Activated naive CD4-positive, alpha-beta T cell treated with anti-CD3 and anti-CD28 coated beads, Interleukin-2, amount 50 U/mL, for 72 hours (primary cell): ENCODE measurements around the gene CLN3. TPM values are rescaled to one million over a fixed set of nuclear protein-coding genes. Genes with fewer than 3 reads are reported as not detected.
"Not testable (repeated sequence)": the region's sequence is repeated elsewhere in the genome, so short reads cannot be mapped to it uniquely, and the experiment has no call there.

ENCODE experiments used
- ATAC-seq, 2 donors: fragments of 150-1000 bp; cut with Tn5 transposase; 2 replicates each; pipeline ENCODE4 v1.10.0; 2021; ENCODE audit warnings: mild to moderate bottlenecking in 2 of 2, moderate library complexity in 2 of 2
- DNase-seq, 2 donors: peaks; one replicate each; pipeline ENCODE4 v3.0.0; 2021 to 2022; ENCODE audit warnings: low spot score in 2 of 2
- H3K27ac Mint-ChIP-seq, 2 donors: one replicate each; pipeline ENCODE4 v1.8.0; 2022; ENCODE audit warnings: mild to moderate bottlenecking in 2 of 2, mixed read lengths in 2 of 2
- H3K36me3 Mint-ChIP-seq, 2 donors: one replicate each; pipeline ENCODE4 v1.8.0; 2022; ENCODE audit warnings: mixed read lengths in 2 of 2
- H3K9me3 Mint-ChIP-seq, 2 donors: one replicate each; pipeline ENCODE4 v1.8.0; 2022; ENCODE audit warnings: mixed read lengths in 2 of 2
- total RNA-seq, 2 donors: library from RNA; stranded (reverse); gene quantifications; one replicate each; pipeline ENCODE4 v1.2.3, GENCODE V29; 2022

CLN3 gene
- total RNA-seq, 2 donors from 2014 or later, result 19.3 to 25.8 TPM

- no peaks in the 10 kb centered on the region for H3K36me3 Mint-ChIP-seq
- ATAC-seq (no peak), DNase-seq (no peak)
- H3K9me3 Mint-ChIP-seq, result no peaks in the 10 kb centered on the region
- no peak overlapping the region for H3K27ac Mint-ChIP-seq
Observed at GRCh38 chr16:28499854-28500253, 8.0 kb upstream of the CLN3 start.

GRCh38 chr16:28498666-28499381 lies 7.0 kb upstream of the CLN3 start:
- Mint-ChIP-seq H3K9me3 (no peaks in the 10 kb centered on the region), H3K36me3 (no peaks in the 10 kb centered on the region), H3K27ac (no peak overlapping the region)
- no peak for ATAC-seq
- no peak for DNase-seq

GRCh38 chr16:28497861-28498599 lies 6.2 kb upstream of the CLN3 start:
- DNase-seq, result no peak
- H3K36me3 Mint-ChIP-seq, result no peaks in the 10 kb centered on the region
- H3K27ac Mint-ChIP-seq, result no peak overlapping the region
- ATAC-seq, result no peak
- H3K9me3 Mint-ChIP-seq, result no peaks in the 10 kb centered on the region

GRCh38 chr16:28497386-28497785 lies 5.5 kb upstream of the CLN3 start:
- Mint-ChIP-seq H3K9me3 (no peaks in the 10 kb centered on the region), H3K27ac (peak overlapping the region in 1 of 2 donors; percentile 23), H3K36me3 (no peaks in the 10 kb centered on the region)
- DNase-seq (no peak), ATAC-seq (no peak)

- ATAC-seq, result no peak
- Mint-ChIP-seq H3K36me3 (peaks cover 0 to 2% of the 10 kb centered on the region in 2 donors), H3K27ac (no peak overlapping the region)
Observed at GRCh38 chr16:28496844-28497243, 5.0 kb upstream of the CLN3 start.

GRCh38 chr16:28495795-28496749 lies 4.2 kb upstream of the CLN3 start:
- no peak for DNase-seq
- ATAC-seq, result no peak
- Mint-ChIP-seq H3K36me3 (peaks cover 0 to 10% of the 10 kb centered on the region in 2 donors), H3K9me3 (no peaks in the 10 kb centered on the region), H3K27ac (peak overlapping the region; percentile 95 to 96)

More at GRCh38 chr16:28496844-28497243, 5.0 kb upstream of the CLN3 start:
- no peak for DNase-seq
- no peaks in the 10 kb centered on the region for H3K9me3 Mint-ChIP-seq

- Mint-ChIP-seq H3K36me3 (peaks cover 0 to 10% of the 10 kb centered on the region in 2 donors), H3K27ac (peak overlapping the region; percentile 95 to 96), H3K9me3 (no peaks in the 10 kb centered on the region)
- ATAC-seq (no peak), DNase-seq (no peak)
Observed at GRCh38 chr16:28495098-28495793, 3.4 kb upstream of the CLN3 start.

- peaks cover 0 to 10% of the 10 kb centered on the region in 2 donors for H3K36me3 Mint-ChIP-seq
- ATAC-seq, result peak; percentile 86 to 89
- H3K27ac Mint-ChIP-seq, result peak within 1 kb of the TSS; percentile 95 to 96
- DNase-seq, result peak; percentile 80 to 92
- H3K9me3 Mint-ChIP-seq, result no peaks in the 10 kb centered on the region
Observed at GRCh38 chr16:28494121-28494851, 2.4 kb upstream of the CLN3 start, which contains the start of gene APOBR. Gene APOBR, plus strand, starts transcription at chr16:28494643. Its CDS starts 39 bp downstream, at chr16:28494682.

GRCh38 chr16:28492511-28492910 lies 637 bp upstream of the CLN3 start:
- DNase-seq (no peak), ATAC-seq (no peak)
- Mint-ChIP-seq H3K27ac (peak overlapping the region; percentile 96 to 99), H3K36me3 (peaks cover 0 to 10% of the 10 kb centered on the region in 2 donors), H3K9me3 (no peaks in the 10 kb centered on the region)

- DNase-seq, result no peak
- Mint-ChIP-seq H3K9me3 (no peaks in the 10 kb centered on the region), H3K36me3 (peaks cover 0 to 10% of the 10 kb centered on the region in 2 donors)
Observed at GRCh38 chr16:28491230-28491969, 474 bp downstream of the CLN3 start.

GRCh38 chr16:28486266-28486665 lies 5.6 kb downstream of the CLN3 start:
- ATAC-seq, result no peak
- no peak for DNase-seq

More at GRCh38 chr16:28491230-28491969, 474 bp downstream of the CLN3 start:
- ATAC-seq, result no peak
- peak overlapping the region; percentile 96 to 99 for H3K27ac Mint-ChIP-seq

GRCh38 chr16:28483361-28483760 lies 8.5 kb downstream of the CLN3 start:
- H3K9me3 Mint-ChIP-seq, ATAC-seq, DNase-seq, H3K36me3 Mint-ChIP-seq: not testable (repeated sequence)
- peak overlapping the region in 1 of 2 donors; percentile 56 for H3K27ac Mint-ChIP-seq

More at GRCh38 chr16:28486266-28486665, 5.6 kb downstream of the CLN3 start:
- Mint-ChIP-seq H3K36me3 (peaks cover 0 to 2% of the 10 kb centered on the region in 2 donors), H3K27ac (no peak overlapping the region), H3K9me3 (no peaks in the 10 kb centered on the region)

GRCh38 chr16:28482026-28482425 lies 9.8 kb downstream of the CLN3 start:
- DNase-seq (peak in 1 of 2 donors; percentile 30), ATAC-seq (no peak)
- peaks cover 4 to 6% of the 10 kb centered on the region in 2 donors for H3K36me3 Mint-ChIP-seq
- no peaks in the 10 kb centered on the region for H3K9me3 Mint-ChIP-seq
- H3K27ac Mint-ChIP-seq, result peak overlapping the region in 1 of 2 donors; percentile 44

GRCh38 chr16:28478506-28479180 lies 13.2 kb downstream of the CLN3 start:
- H3K9me3 Mint-ChIP-seq, result no peaks in the 10 kb centered on the region
- DNase-seq (peak in 1 of 2 donors; percentile 14), ATAC-seq (no peak)
- no peak overlapping the region for H3K27ac Mint-ChIP-seq
- peaks cover 4 to 6% of the 10 kb centered on the region in 2 donors for H3K36me3 Mint-ChIP-seq
